Activated naive CD8-positive, alpha-beta T cell (primary cell): ENCODE measurements around the gene SLC1A3.
"Not testable (repeated sequence)": the region's sequence is repeated elsewhere in the genome, so short reads cannot be mapped to it uniquely, and the experiment has no call there.

Experiments used
- H3K27ac Mint-ChIP-seq: one replicate; pipeline ENCODE4 v1.8.0; 2021; ENCODE audit warnings: mixed read lengths
- H3K27me3 Mint-ChIP-seq: one replicate; pipeline ENCODE4 v1.8.0; 2021; ENCODE audit warnings: mixed read lengths
- H3K36me3 Mint-ChIP-seq: one replicate; pipeline ENCODE4 v1.8.0; 2021; ENCODE audit warnings: mixed read lengths
- H3K4me1 Mint-ChIP-seq: one replicate; pipeline ENCODE4 v1.8.0; 2021; ENCODE audit warnings: low read depth, mixed read lengths
- H3K4me3 Mint-ChIP-seq: one replicate; pipeline ENCODE4 v1.8.0; 2021; ENCODE audit warnings: mild to moderate bottlenecking, mixed read lengths
- H3K9me3 Mint-ChIP-seq: one replicate; pipeline ENCODE4 v1.8.0; 2021; ENCODE audit warnings: low read depth, mixed read lengths

SLC1A3 gene

GRCh38 chr5:36632363-36632664 is 25.9 kb downstream of the SLC1A3 start:
- no peaks in the 10 kb centered on the region for H3K9me3 Mint-ChIP-seq
- H3K27ac Mint-ChIP-seq = no peak overlapping the region
- H3K27me3 Mint-ChIP-seq = peaks cover 3% of the 10 kb centered on the region
- no peak overlapping the region for H3K4me3 Mint-ChIP-seq
- H3K36me3 Mint-ChIP-seq = no peaks in the 10 kb centered on the region
- no peaks in the 10 kb centered on the region for H3K4me1 Mint-ChIP-seq

GRCh38 chr5:36635721-36636390 is 29.4 kb downstream of the SLC1A3 start:
- H3K27me3 Mint-ChIP-seq = peaks cover 12% of the 10 kb centered on the region
- no peak overlapping the region for H3K4me3 Mint-ChIP-seq
- no peaks in the 10 kb centered on the region for H3K9me3 Mint-ChIP-seq
- no peak overlapping the region for H3K27ac Mint-ChIP-seq
- H3K36me3 Mint-ChIP-seq = no peaks in the 10 kb centered on the region
- no peaks in the 10 kb centered on the region for H3K4me1 Mint-ChIP-seq

- Mint-ChIP-seq H3K4me1 (no peaks in the 10 kb centered on the region), H3K36me3 (no peaks in the 10 kb centered on the region), H3K27ac (no peak overlapping the region), H3K27me3 (peaks cover 12% of the 10 kb centered on the region), H3K4me3 (no peak overlapping the region), H3K9me3 (no peaks in the 10 kb centered on the region)
These were observed 30.7 kb downstream of the SLC1A3 start for GRCh38 chr5:36637101-36637500.

DNA sequence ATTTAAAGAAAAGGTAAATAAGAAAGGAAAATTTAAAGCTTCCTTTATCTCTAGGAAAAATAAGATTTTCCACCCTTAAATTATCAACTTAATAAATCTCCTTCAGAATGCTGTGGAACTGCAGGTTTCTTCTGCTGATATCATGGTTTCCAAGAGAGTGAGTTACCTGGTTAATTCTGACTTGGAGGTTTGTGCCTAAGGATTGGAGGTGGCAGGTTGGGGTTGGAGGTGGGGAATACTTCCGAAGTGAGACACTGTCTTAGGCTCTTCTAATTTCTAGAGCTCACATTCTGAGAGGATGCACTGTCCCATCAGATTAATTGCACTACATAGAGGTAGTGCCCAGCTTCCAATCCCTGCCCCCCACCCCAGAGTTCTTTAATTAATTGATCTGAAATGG is 31.1 kb downstream of the SLC1A3 start:
- H3K4me3 Mint-ChIP-seq = no peak overlapping the region
- no peaks in the 10 kb centered on the region for H3K36me3 Mint-ChIP-seq
- no peaks in the 10 kb centered on the region for H3K4me1 Mint-ChIP-seq
- H3K27me3 Mint-ChIP-seq = peaks cover 12% of the 10 kb centered on the region
- no peak overlapping the region for H3K27ac Mint-ChIP-seq
- H3K9me3 Mint-ChIP-seq = no peaks in the 10 kb centered on the region

DNA sequence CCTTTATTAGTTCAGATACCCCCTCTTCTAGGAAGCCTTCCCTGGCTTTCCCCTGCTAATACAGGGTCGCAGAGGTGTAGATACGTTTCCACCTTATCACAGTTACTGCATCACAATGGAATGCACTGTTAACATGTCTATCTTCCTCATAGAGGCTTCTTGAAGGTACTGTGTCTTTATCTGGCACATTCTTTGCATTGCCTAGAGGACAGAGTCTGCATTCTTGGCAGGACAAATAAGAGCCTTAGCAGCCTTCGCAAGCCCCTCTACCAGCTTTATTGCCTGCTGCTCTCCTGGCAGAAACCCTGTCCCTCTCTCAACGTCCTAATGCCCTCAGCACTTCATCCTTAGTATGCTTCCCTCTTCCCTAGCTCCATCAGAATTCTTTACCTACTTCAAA is 31.6 kb downstream of the SLC1A3 start:
- Mint-ChIP-seq H3K4me3 (no peak overlapping the region), H3K9me3 (no peaks in the 10 kb centered on the region), H3K27me3 (peaks cover 14% of the 10 kb centered on the region), H3K4me1 (no peaks in the 10 kb centered on the region), H3K36me3 (no peaks in the 10 kb centered on the region), H3K27ac (no peak overlapping the region)

DNA sequence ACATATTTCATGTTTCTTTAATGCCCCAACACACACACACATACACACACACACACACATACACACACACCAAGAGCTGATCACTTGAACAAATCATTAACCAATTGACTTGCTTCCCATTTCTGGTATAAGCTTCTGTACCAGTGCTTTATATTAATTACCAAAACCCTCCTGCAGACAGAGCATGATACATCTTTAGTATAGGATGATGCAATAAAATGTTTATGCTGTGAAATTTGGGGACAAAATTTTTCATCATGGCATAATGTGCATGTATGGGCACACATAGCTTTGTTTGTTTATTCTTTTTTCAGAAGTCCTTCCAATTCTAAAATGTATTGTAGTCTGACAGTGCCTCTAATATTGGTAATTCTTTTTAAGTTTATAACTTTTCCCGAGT is 34.5 kb downstream of the SLC1A3 start:
- H3K27me3 Mint-ChIP-seq = peaks cover 13% of the 10 kb centered on the region
- no peak overlapping the region for H3K4me3 Mint-ChIP-seq
- no peaks in the 10 kb centered on the region for H3K9me3 Mint-ChIP-seq
- no peak overlapping the region for H3K27ac Mint-ChIP-seq
- no peaks in the 10 kb centered on the region for H3K36me3 Mint-ChIP-seq
- no peaks in the 10 kb centered on the region for H3K4me1 Mint-ChIP-seq

GRCh38 chr5:36641431-36641830 is 35.0 kb downstream of the SLC1A3 start:
- Mint-ChIP-seq H3K9me3 (no peaks in the 10 kb centered on the region), H3K4me1 (no peaks in the 10 kb centered on the region), H3K36me3 (no peaks in the 10 kb centered on the region)

GRCh38 chr5:36642089-36642488 is 35.7 kb downstream of the SLC1A3 start:
- Mint-ChIP-seq H3K36me3 (no peaks in the 10 kb centered on the region), H3K9me3 (no peaks in the 10 kb centered on the region)

More at GRCh38 chr5:36641431-36641830, 35.0 kb downstream of the SLC1A3 start:
- H3K27me3 Mint-ChIP-seq = peaks cover 13% of the 10 kb centered on the region
- H3K4me3 Mint-ChIP-seq = no peak overlapping the region
- H3K27ac Mint-ChIP-seq = no peak overlapping the region

GRCh38 chr5:36643162-36643561 is 36.8 kb downstream of the SLC1A3 start:
- H3K9me3 Mint-ChIP-seq = no peaks in the 10 kb centered on the region
- no peaks in the 10 kb centered on the region for H3K36me3 Mint-ChIP-seq
- peaks cover 16% of the 10 kb centered on the region for H3K27me3 Mint-ChIP-seq
- H3K27ac Mint-ChIP-seq = no peak overlapping the region
- H3K4me1 Mint-ChIP-seq = no peaks in the 10 kb centered on the region
- no peak overlapping the region for H3K4me3 Mint-ChIP-seq

More at GRCh38 chr5:36642089-36642488, 35.7 kb downstream of the SLC1A3 start:
- no peaks in the 10 kb centered on the region for H3K4me1 Mint-ChIP-seq
- no peak overlapping the region for H3K4me3 Mint-ChIP-seq
- no peak overlapping the region for H3K27ac Mint-ChIP-seq
- H3K27me3 Mint-ChIP-seq = peaks cover 16% of the 10 kb centered on the region

- H3K27ac Mint-ChIP-seq, H3K4me3 Mint-ChIP-seq, H3K9me3 Mint-ChIP-seq, H3K4me1 Mint-ChIP-seq, H3K36me3 Mint-ChIP-seq: not testable (repeated sequence)
- peaks cover 16% of the 10 kb centered on the region for H3K27me3 Mint-ChIP-seq
These were observed 37.4 kb downstream of the SLC1A3 start for GRCh38 chr5:36643841-36644240.

DNA sequence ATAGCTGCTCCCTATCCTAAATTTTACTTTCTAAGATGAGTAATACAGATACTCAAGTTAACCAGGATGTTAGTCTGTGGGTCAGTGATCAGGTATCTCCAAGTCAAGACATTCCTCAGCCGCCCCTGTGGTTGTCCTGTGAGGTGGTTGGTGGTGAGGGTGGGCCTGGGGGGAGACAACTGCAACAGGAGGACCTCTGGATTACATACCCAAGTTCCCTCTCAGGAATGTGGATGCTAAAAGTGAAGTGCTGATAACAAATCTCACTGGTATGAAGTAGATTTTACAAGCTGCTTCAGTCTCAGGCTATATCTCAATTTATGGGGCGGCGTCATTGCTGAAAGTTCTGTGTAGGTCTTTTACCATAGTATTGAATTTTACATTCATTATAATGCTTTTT is 38.3 kb downstream of the SLC1A3 start:
- Mint-ChIP-seq H3K4me1 (no peaks in the 10 kb centered on the region), H3K36me3 (no peaks in the 10 kb centered on the region), H3K27ac (no peak overlapping the region), H3K27me3 (peaks cover 10% of the 10 kb centered on the region), H3K9me3 (no peaks in the 10 kb centered on the region), H3K4me3 (no peak overlapping the region)

- H3K36me3 Mint-ChIP-seq = no peaks in the 10 kb centered on the region
These were observed 39.7 kb downstream of the SLC1A3 start for GRCh38 chr5:36646100-36646499.

GRCh38 chr5:36646507-36647023 is 40.2 kb downstream of the SLC1A3 start:
- Mint-ChIP-seq H3K9me3 (no peaks in the 10 kb centered on the region), H3K27ac (no peak overlapping the region), H3K4me1 (no peaks in the 10 kb centered on the region), H3K36me3 (no peaks in the 10 kb centered on the region), H3K4me3 (no peak overlapping the region), H3K27me3 (peaks cover 7% of the 10 kb centered on the region)

More at GRCh38 chr5:36646100-36646499, 39.7 kb downstream of the SLC1A3 start:
- Mint-ChIP-seq H3K27ac (no peak overlapping the region), H3K4me1 (no peaks in the 10 kb centered on the region), H3K27me3 (peaks cover 7% of the 10 kb centered on the region), H3K9me3 (no peaks in the 10 kb centered on the region), H3K4me3 (no peak overlapping the region)

- no peak overlapping the region for H3K27ac Mint-ChIP-seq
- H3K4me3 Mint-ChIP-seq = no peak overlapping the region
- H3K4me1 Mint-ChIP-seq = no peaks in the 10 kb centered on the region
- H3K36me3 Mint-ChIP-seq = no peaks in the 10 kb centered on the region
- H3K9me3 Mint-ChIP-seq = no peaks in the 10 kb centered on the region
- peaks cover 9% of the 10 kb centered on the region for H3K27me3 Mint-ChIP-seq
These were observed 40.6 kb downstream of the SLC1A3 start for GRCh38 chr5:36647046-36647445.

DNA sequence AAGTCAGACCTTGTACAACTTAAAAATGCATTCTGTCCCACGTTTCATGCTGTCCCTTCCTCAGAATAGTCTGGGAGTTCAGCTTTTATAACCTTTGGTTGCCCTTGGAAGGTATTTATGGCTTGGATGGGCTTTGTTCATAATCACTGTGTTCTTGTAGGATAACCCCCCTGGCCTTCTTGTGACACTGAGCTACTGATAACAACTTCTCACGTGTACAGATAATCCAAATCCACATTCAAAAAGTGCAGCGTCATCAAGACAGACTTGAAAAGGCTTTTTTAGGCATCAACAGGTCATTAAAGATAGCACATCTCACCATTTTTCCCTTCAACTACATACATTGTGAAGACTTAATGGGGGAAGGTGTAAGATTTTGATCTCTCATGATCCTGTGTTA is 42.0 kb downstream of the SLC1A3 start:
- no peak overlapping the region for H3K27ac Mint-ChIP-seq
- H3K36me3 Mint-ChIP-seq = no peaks in the 10 kb centered on the region
- no peaks in the 10 kb centered on the region for H3K4me1 Mint-ChIP-seq
- H3K27me3 Mint-ChIP-seq = peaks cover 8% of the 10 kb centered on the region
- H3K9me3 Mint-ChIP-seq = no peaks in the 10 kb centered on the region
- H3K4me3 Mint-ChIP-seq = no peak overlapping the region
